DOHH2 (cell line): ENCODE data around the gene ADGRG6.

Experiments
- H3F3A ChIP-seq: fragments of 200-600 bp; sonication (generic), shearing (Covaris generic); 2 replicates; pipeline ENCODE4 v1.6.0; 2016; ENCODE audit warnings: antibody characterized with exemption, mild to moderate bottlenecking; ENCODE audit not compliant: control insufficient read depth, insufficient read depth
- H3K27ac ChIP-seq: fragments of 200-600 bp; sonication (generic); 2 replicates; pipeline ENCODE4 v1.5.1; 2014; ENCODE audit warnings: low read depth, mild to moderate bottlenecking, low read length, moderate library complexity
- H3K27me3 ChIP-seq: fragments of 200-600 bp; sonication (generic); 2 replicates; pipeline ENCODE4 v1.6.1; 2014; ENCODE audit warnings: mild to moderate bottlenecking, low read length, mixed read lengths; ENCODE audit not compliant: control insufficient read depth
- H3K36me3 ChIP-seq: fragments of 200-600 bp; sonication (generic); 2 replicates; pipeline ENCODE4 v1.6.1; 2014; ENCODE audit warnings: mild to moderate bottlenecking, low read length, moderate library complexity, mixed read lengths; ENCODE audit not compliant: control insufficient read depth
- H3K4me1 ChIP-seq: fragments of 200-600 bp; sonication (generic); 2 replicates; pipeline ENCODE4 v1.6.1; 2014; ENCODE audit warnings: mild to moderate bottlenecking, low read length, mixed read lengths; ENCODE audit not compliant: control insufficient read depth
- H3K4me2 ChIP-seq: fragments of 200-600 bp; sonication (generic); 2 replicates; pipeline ENCODE4 v1.6.0; 2014; ENCODE audit warnings: mild to moderate bottlenecking, low read length, moderate library complexity
- H3K4me3 ChIP-seq: fragments of 200-600 bp; sonication (generic); 2 replicates; pipeline ENCODE4 v1.5.1; 2014; ENCODE audit warnings: mild to moderate bottlenecking, low read length, mixed read lengths
- H3K79me2 ChIP-seq: fragments of 200-600 bp; sonication (generic); 2 replicates; pipeline ENCODE4 v1.6.1; 2014; ENCODE audit warnings: mild to moderate bottlenecking, low read length, mixed read lengths; ENCODE audit not compliant: control insufficient read depth
- H3K9me2 ChIP-seq: fragments of 200-600 bp; sonication (generic); replicated peaks from 2 replicates; pipeline ENCODE4 v1.6.1; 2014; ENCODE audit warnings: mild to moderate bottlenecking, low read length, mixed read lengths; ENCODE audit not compliant: control insufficient read depth
- H3K9me3 ChIP-seq: fragments of 200-600 bp; sonication (generic); 2 replicates; pipeline ENCODE4 v1.6.1; 2014; ENCODE audit warnings: antibody characterized with exemption, low read length, mixed read lengths; ENCODE audit not compliant: control insufficient read depth, insufficient read depth
- H4K20me1 ChIP-seq: fragments of 200-600 bp; sonication (generic); 2 replicates; pipeline ENCODE4 v1.6.0; 2014; ENCODE audit warnings: low read depth, mild to moderate bottlenecking, antibody characterized with exemption, low read length, moderate library complexity; ENCODE audit not compliant: control insufficient read depth, insufficient read depth
- CTCF ChIP-seq: fragments of 200-600 bp; sonication (generic); IDR thresholded peaks from one replicate; pipeline ENCODE4 v1.5.1; 2014; ENCODE audit warnings: antibody characterized with exemption, mild to moderate bottlenecking, low read depth, low read length; ENCODE audit not compliant: poor library complexity, severe bottlenecking
- EZH2phosphoT487 ChIP-seq: fragments of 200-600 bp; sonication (generic); IDR thresholded peaks from 2 replicates; pipeline ENCODE4 v1.6.1; 2017; ENCODE audit warnings: borderline replicate concordance, mild to moderate bottlenecking, antibody characterized with exemption, low read length, moderate library complexity, mixed read lengths

Gene ADGRG6

GRCh38 chr6:142398353-142398752 is 96.5 kb downstream of the ADGRG6 start:
- H3K27ac ChIP-seq = no peak overlapping the region
- no peak for TF ChIP-seq CTCF
- TF ChIP-seq EZH2phosphoT487 = no peak
- no peaks in the 10 kb centered on the region for H3K79me2 ChIP-seq
- no peak overlapping the region for H3K4me2 ChIP-seq
- no peaks in the 10 kb centered on the region for H3F3A ChIP-seq
- no peaks in the 10 kb centered on the region for H3K36me3 ChIP-seq
- no peak overlapping the region for H3K4me3 ChIP-seq
- H3K4me1 ChIP-seq = no peaks in the 10 kb centered on the region
- no peaks in the 10 kb centered on the region for H4K20me1 ChIP-seq
- no peaks in the 10 kb centered on the region for H3K9me3 ChIP-seq
- no peaks in the 10 kb centered on the region; the same call in 1 of the 2 replicates for H3K27me3 ChIP-seq
- no peaks in the 10 kb centered on the region for H3K9me2 ChIP-seq

GRCh38 chr6:142399739-142400138 is 97.9 kb downstream of the ADGRG6 start:
- Histone ChIP-seq H3K9me2 (no peaks in the 10 kb centered on the region), H3K27me3 (no peaks in the 10 kb centered on the region), H3K79me2 (no peaks in the 10 kb centered on the region), H3K4me3 (no peak overlapping the region), H3K4me2 (no peak overlapping the region), H3K27ac (no peak overlapping the region), H3K4me1 (no peaks in the 10 kb centered on the region), H3K36me3 (no peaks in the 10 kb centered on the region), H3F3A (no peaks in the 10 kb centered on the region), H4K20me1 (no peaks in the 10 kb centered on the region), H3K9me3 (no peaks in the 10 kb centered on the region)
- TF ChIP-seq CTCF (no peak), EZH2phosphoT487 (no peak)

GRCh38 chr6:142400495-142400894 is 98.7 kb downstream of the ADGRG6 start:
- Histone ChIP-seq H4K20me1 (no peaks in the 10 kb centered on the region), H3K9me3 (no peaks in the 10 kb centered on the region), H3K4me1 (no peaks in the 10 kb centered on the region), H3K27ac (no peak overlapping the region), H3K4me3 (no peak overlapping the region), H3K4me2 (no peak overlapping the region), H3K9me2 (no peaks in the 10 kb centered on the region), H3K36me3 (no peaks in the 10 kb centered on the region), H3K79me2 (no peaks in the 10 kb centered on the region), H3K27me3 (no peaks in the 10 kb centered on the region), H3F3A (no peaks in the 10 kb centered on the region)
- TF ChIP-seq CTCF (no peak), EZH2phosphoT487 (no peak)

GRCh38 chr6:142401838-142402237 is 100.0 kb downstream of the ADGRG6 start:
- Histone ChIP-seq H3K79me2 (no peaks in the 10 kb centered on the region), H3K9me2 (no peaks in the 10 kb centered on the region), H3K27me3 (no peaks in the 10 kb centered on the region), H3K27ac (no peak overlapping the region), H3K9me3 (no peaks in the 10 kb centered on the region), H3K4me2 (no peak overlapping the region), H3K36me3 (no peaks in the 10 kb centered on the region), H3F3A (no peaks in the 10 kb centered on the region), H3K4me1 (no peaks in the 10 kb centered on the region), H3K4me3 (no peak overlapping the region), H4K20me1 (no peaks in the 10 kb centered on the region)
- no peak for TF ChIP-seq EZH2phosphoT487
- no peak for TF ChIP-seq CTCF
